ENCODE measurements around the gene CYP26C1. TPM values are rescaled to one million over a fixed set of nuclear protein-coding genes. Genes with fewer than 3 reads are reported as not detected.

The CYP26C1 gene
- total RNA-seq, 1 experiment from 2014 or later, result 0.79 TPM

- no peaks in the 10 kb centered on the region for H3K4me1 Mint-ChIP-seq
- Histone ChIP-seq H3K9ac (ENCODE audit: extremely low read depth, insufficient read length, low read length) (no peak overlapping the region), H4K20me1 (ENCODE audit: control insufficient read depth, insufficient read depth, insufficient read length) (no peaks in the 10 kb centered on the region), H2BK120ac (ENCODE audit: low read depth, low read length, poor library complexity, severe bottlenecking) (no peak overlapping the region), H2BK5ac (ENCODE audit: insufficient read length, low read length) (no peak overlapping the region), H3K27ac (ENCODE audit: insufficient read length, low read depth, low read length) (no peak overlapping the region), H3K79me1 (ENCODE audit: insufficient read depth, low read depth, low read length, poor library complexity, severe bottlenecking) (no peaks in the 10 kb centered on the region), H3K23ac (ENCODE audit: insufficient read length, low read depth, low read length) (no peak overlapping the region), H3K27me3 (ENCODE audit: insufficient read depth, low read length) (no peaks in the 10 kb centered on the region), H3K23me2 (ENCODE audit: insufficient read length, low read depth, low read length, poor library complexity, severe bottlenecking) (no peaks in the 10 kb centered on the region), H2BK15ac (ENCODE audit: low read depth, low read length) (no peak overlapping the region), H3K4me1 (ENCODE audit: insufficient read depth, low read length) (no peaks in the 10 kb centered on the region), H2AFZ (ENCODE audit: low read length) (no peak overlapping the region), H3K4ac (ENCODE audit: low read depth, low read length) (no peak overlapping the region), H3K18ac (ENCODE audit: insufficient read length, low read depth, low read length) (no peak overlapping the region), H3K79me2 (ENCODE audit: insufficient read depth, low read length) (no peaks in the 10 kb centered on the region), H3K9me3 (ENCODE audit: control insufficient read depth, low read depth, low read length) (no peaks in the 10 kb centered on the region), H3T11ph (ENCODE audit: low read length) (no peak overlapping the region), H4K8ac (replicated peaks; ENCODE audit: insufficient read length, low read depth, low read length) (no peak overlapping the region), H2BK12ac (ENCODE audit: insufficient read length, low read depth, low read length) (no peak overlapping the region), H3K4me2 (ENCODE audit: insufficient read depth, insufficient read length, low read length) (no peak overlapping the region), H4K91ac (ENCODE audit: insufficient read length, low read depth, low read length) (no peak overlapping the region), H3K14ac (ENCODE audit: insufficient read depth, low read length) (no peak overlapping the region), H4K5ac (ENCODE audit: insufficient read length, low read depth, low read length) (no peak overlapping the region), H3K56ac (ENCODE audit: insufficient read length, low read depth, low read length) (no peak overlapping the region), H2AK5ac (ENCODE audit: insufficient read length, low read length) (no peak overlapping the region), H2BK20ac (ENCODE audit: low read depth, low read length, poor library complexity, severe bottlenecking) (no peak overlapping the region)
- no peak overlapping the region for H3K27ac Mint-ChIP-seq
- TF ChIP-seq CTCF (conservative IDR thresholded peaks at IDR 0.05), result no peak
- no peaks in the 10 kb centered on the region for H3K36me3 Mint-ChIP-seq (ENCODE audit: insufficient read depth in 1 of 3, low read depth in 3 of 3)
- no peak overlapping the region for H3K4me3 Mint-ChIP-seq
- H3K27me3 Mint-ChIP-seq (ENCODE audit: low read depth), result no peaks in the 10 kb centered on the region
- no peaks in the 10 kb centered on the region for H3K9me3 Mint-ChIP-seq
- no CpG with 5 or more reads among the region's 3 CpGs for WGBS (ENCODE audit: extremely low coverage, insufficient read length, low lambda C conversion rate)
- no peak for DNase-seq
These were observed 44.9 kb upstream of the CYP26C1 start for GRCh38 chr10:93015722-93016121.

Measured in H9 (cell line).